Measurements from ENCODE around the gene ACER3. TPM values are rescaled to one million over a fixed set of nuclear protein-coding genes. Genes with fewer than 3 reads are reported as not detected.
"Not testable (repeated sequence)": the region's sequence is repeated elsewhere in the genome, so short reads cannot be mapped to it uniquely, and the experiment has no call there.

Gene ACER3
- total RNA-seq, 1 experiment from 2014 or later: 31.0 TPM

- no peaks in the 10 kb centered on the region for H3K4me1 ChIP-seq (ENCODE audit: insufficient read depth, low read length, poor library complexity, severe bottlenecking)
- H3K36me3 ChIP-seq (ENCODE audit: insufficient read depth, low read length, poor library complexity, severe bottlenecking): no peaks in the 10 kb centered on the region
- TF ChIP-seq CTCF (conservative IDR thresholded peaks at IDR 0.05; ENCODE audit: low read depth, low read length) (no peak), EZH2 (IDR thresholded peaks at IDR 0.05; ENCODE audit: borderline replicate concordance, low read depth, low read length, poor library complexity, severe bottlenecking) (no peak)
- intact Hi-C loops (cut with micrococcal nuclease; ENCODE audit: unreplicated experiment): no loop called here
- H3K4me3 ChIP-seq (ENCODE audit: low read depth, low read length, poor library complexity, severe bottlenecking): no peak overlapping the region
- BruUV-seq (replicated peaks): no TSS peak
- no peak for DNase-seq (ENCODE audit: low spot score)
- POLR2A ChIA-PET (ENCODE audit: low non-redundant PET): no interaction called here
- peaks cover 13% of the 10 kb centered on the region for H3K9me3 ChIP-seq (ENCODE audit: low read depth, low read length, poor library complexity, severe bottlenecking)
- CTCF ChIA-PET: no interaction called here
- no peak overlapping the region for H3K27ac ChIP-seq (ENCODE audit: low read depth, low read length, poor library complexity, severe bottlenecking)
- no peaks in the 10 kb centered on the region for H3K27me3 ChIP-seq (replicated peaks; ENCODE audit: insufficient read depth, low read depth, low read length, poor library complexity)
Observed at GRCh38 chr11:77058900-77059299, 198.2 kb downstream of the ACER3 start.

GRCh38 chr11:77059806-77060205 is 199.1 kb downstream of the ACER3 start:
- Histone ChIP-seq H3K27me3 (replicated peaks; ENCODE audit: insufficient read depth, low read depth, low read length, poor library complexity) (no peaks in the 10 kb centered on the region), H3K9me3 (ENCODE audit: low read depth, low read length, poor library complexity, severe bottlenecking) (peaks cover 13% of the 10 kb centered on the region), H3K36me3 (ENCODE audit: insufficient read depth, low read length, poor library complexity, severe bottlenecking) (no peaks in the 10 kb centered on the region), H3K27ac (ENCODE audit: low read depth, low read length, poor library complexity, severe bottlenecking) (no peak overlapping the region), H3K4me3 (ENCODE audit: low read depth, low read length, poor library complexity, severe bottlenecking) (no peak overlapping the region), H3K4me1 (ENCODE audit: insufficient read depth, low read length, poor library complexity, severe bottlenecking) (no peaks in the 10 kb centered on the region)
- intact Hi-C loops (cut with micrococcal nuclease; ENCODE audit: unreplicated experiment): no loop called here
- ChIA-PET POLR2A (ENCODE audit: low non-redundant PET) (no interaction called here), CTCF (no interaction called here)
- no TSS peak for BruUV-seq (replicated peaks)
- TF ChIP-seq EZH2 (IDR thresholded peaks at IDR 0.05; ENCODE audit: borderline replicate concordance, low read depth, low read length, poor library complexity, severe bottlenecking): no peak
- TF ChIP-seq CTCF (conservative IDR thresholded peaks at IDR 0.05; ENCODE audit: low read depth, low read length): no peak
- DNase-seq (ENCODE audit: low spot score): no peak

- CTCF ChIA-PET: no interaction called here
- Histone ChIP-seq H3K4me3 (ENCODE audit: low read depth, low read length, poor library complexity, severe bottlenecking) (no peak overlapping the region), H3K4me1 (ENCODE audit: insufficient read depth, low read length, poor library complexity, severe bottlenecking) (no peaks in the 10 kb centered on the region), H3K27ac (ENCODE audit: low read depth, low read length, poor library complexity, severe bottlenecking) (no peak overlapping the region), H3K27me3 (replicated peaks; ENCODE audit: insufficient read depth, low read depth, low read length, poor library complexity) (no peaks in the 10 kb centered on the region), H3K36me3 (ENCODE audit: insufficient read depth, low read length, poor library complexity, severe bottlenecking) (no peaks in the 10 kb centered on the region), H3K9me3 (ENCODE audit: low read depth, low read length, poor library complexity, severe bottlenecking) (peaks cover 13% of the 10 kb centered on the region)
- intact Hi-C loops (cut with micrococcal nuclease; ENCODE audit: unreplicated experiment): no loop called here
- POLR2A ChIA-PET (ENCODE audit: low non-redundant PET): no interaction called here
- DNase-seq (ENCODE audit: low spot score): no peak
- BruUV-seq (replicated peaks): no TSS peak
- no peak for TF ChIP-seq CTCF (conservative IDR thresholded peaks at IDR 0.05; ENCODE audit: low read depth, low read length)
- no peak for TF ChIP-seq EZH2 (IDR thresholded peaks at IDR 0.05; ENCODE audit: borderline replicate concordance, low read depth, low read length, poor library complexity, severe bottlenecking)
Observed at GRCh38 chr11:77060234-77060633, 199.5 kb downstream of the ACER3 start.

- DNase-seq (ENCODE audit: low spot score); CTCF ChIA-PET; H3K4me1 ChIP-seq (ENCODE audit: insufficient read depth, low read length, poor library complexity, severe bottlenecking); H3K27ac ChIP-seq (ENCODE audit: low read depth, low read length, poor library complexity, severe bottlenecking); H3K4me3 ChIP-seq (ENCODE audit: low read depth, low read length, poor library complexity, severe bottlenecking); H3K36me3 ChIP-seq (ENCODE audit: insufficient read depth, low read length, poor library complexity, severe bottlenecking); H3K27me3 ChIP-seq (replicated peaks; ENCODE audit: insufficient read depth, low read depth, low read length, poor library complexity); POLR2A ChIA-PET (ENCODE audit: low non-redundant PET); intact Hi-C loops (cut with micrococcal nuclease; ENCODE audit: unreplicated experiment); BruUV-seq (replicated peaks): not testable (repeated sequence)
- peaks cover 13% of the 10 kb centered on the region for H3K9me3 ChIP-seq (ENCODE audit: low read depth, low read length, poor library complexity, severe bottlenecking)
Observed at GRCh38 chr11:77061258-77061657, 200.5 kb downstream of the ACER3 start.
